DND-41 (cell line): Measurements from ENCODE around the gene MRPS10.

Experiments used
- CTCF ChIP-seq: IDR thresholded peaks from 2 replicates; pipeline ENCODE4 v1.5.1; 2012; ENCODE audit warnings: borderline replicate concordance, low read length, moderate library complexity, mild to moderate bottlenecking; ENCODE audit not compliant: poor library complexity, severe bottlenecking; ENCODE audit errors: extremely low read depth
- EZH2 ChIP-seq: IDR thresholded peaks from 3 replicates; pipeline ENCODE4 v1.6.1; 2012; ENCODE audit warnings: borderline replicate concordance, low read depth, mild to moderate bottlenecking, moderate library complexity, low read length, inconsistent platforms; ENCODE audit not compliant: severe bottlenecking

DNA sequence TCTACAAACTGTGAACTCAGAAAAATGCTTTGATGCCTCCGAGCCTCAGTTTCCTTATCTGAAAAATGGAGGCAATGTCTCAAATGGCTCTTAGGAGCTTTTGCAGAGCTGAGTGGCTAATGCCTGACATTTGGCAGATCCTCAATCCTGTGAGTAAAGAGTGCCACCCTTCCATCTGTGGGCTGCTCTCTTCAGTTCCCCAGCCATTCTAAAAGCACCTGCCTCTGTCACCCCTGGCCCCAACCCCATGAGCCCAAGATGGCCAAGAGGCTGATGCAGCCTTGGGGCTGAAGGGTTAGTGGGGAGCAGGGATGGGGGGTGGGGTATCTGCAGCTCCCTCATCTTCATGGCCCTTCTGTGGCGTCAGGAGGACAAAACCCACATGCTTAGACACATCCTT, 59.0 kb downstream of the MRPS10 start:
- TF ChIP-seq EZH2 (no peak), CTCF (no peak)
